ENCODE data around the gene ZNF143. TPM values are rescaled to one million over a fixed set of nuclear protein-coding genes. Genes with fewer than 3 reads are reported as not detected.

ZNF143 gene
- total and polyA plus RNA-seq, 2 of the 13 experiments (the other 11 are each of a cell fraction or from before 2014, with no cell fraction given), result 22.4 to 35.6 TPM

- TF ChIP-seq MYNN (CRISPR knock-in tag; IDR thresholded peaks at IDR 0.05; ENCODE audit: low read depth) (0 out of 2 replicates have a peak, but pooled peaks have one; percentile 55), SRY (CRISPR knock-in tag; IDR thresholded peaks at IDR 0.05) (0 out of 2 replicates have a peak, but pooled peaks have one; percentile 36), PCBP2 (optimal IDR thresholded peaks at IDR 0.05; ENCODE audit: low read depth, low read length, poor library complexity, severe bottlenecking) (no peak), ELF3 (CRISPR knock-in tag; IDR thresholded peaks at IDR 0.05) (peak; percentile 57; the same call in 1 of the 2 replicates), ZEB1 (IDR thresholded peaks at IDR 0.05; ENCODE audit: insufficient replicate concordance, low read depth) (no peak), HNRNPUL1 (IDR thresholded peaks at IDR 0.05; ENCODE audit: low read depth, low read length) (no peak), NFRKB (IDR thresholded peaks at IDR 0.05) (peak; percentile 98), POGZ (CRISPR knock-in tag; IDR thresholded peaks at IDR 0.05) (peak; percentile 80), ZBTB7A (CRISPR knock-in tag; IDR thresholded peaks at IDR 0.05) (0 out of 2 replicates have a peak, but pooled peaks have one; percentile 33), ZHX2 (IDR thresholded peaks at IDR 0.05; ENCODE audit: low read depth) (peak; percentile 90), ZHX2 (CRISPR knock-in tag; IDR thresholded peaks at IDR 0.05; ENCODE audit: borderline replicate concordance) (no peak), DZIP1 (CRISPR knock-in tag; IDR thresholded peaks at IDR 0.05) (no peak; the same call in 1 of the 2 replicates), KLF12 (CRISPR knock-in tag; IDR thresholded peaks at IDR 0.05; ENCODE audit: borderline replicate concordance) (no peak), ZBTB21 (CRISPR knock-in tag; IDR thresholded peaks at IDR 0.05) (0 out of 2 replicates have a peak, but pooled peaks have one; percentile 33)
- TF ChIP-seq, protein P1, sequence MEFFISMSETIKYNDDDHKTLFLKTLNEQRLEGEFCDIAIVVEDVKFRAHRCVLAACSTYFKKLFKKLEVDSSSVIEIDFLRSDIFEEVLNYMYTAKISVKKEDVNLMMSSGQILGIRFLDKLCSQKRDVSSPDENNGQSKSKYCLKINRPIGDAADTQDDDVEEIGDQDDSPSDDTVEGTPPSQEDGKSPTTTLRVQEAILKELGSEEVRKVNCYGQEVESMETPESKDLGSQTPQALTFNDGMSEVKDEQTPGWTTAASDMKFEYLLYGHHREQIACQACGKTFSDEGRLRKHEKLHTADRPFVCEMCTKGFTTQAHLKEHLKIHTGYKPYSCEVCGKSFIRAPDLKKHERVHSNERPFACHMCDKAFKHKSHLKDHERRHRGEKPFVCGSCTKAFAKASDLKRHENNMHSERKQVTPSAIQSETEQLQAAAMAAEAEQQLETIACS (CRISPR knock-in tag; IDR thresholded peaks at IDR 0.05), result 0 out of 2 replicates have a peak, but pooled peaks have one; percentile 6
- TF ChIP-seq, protein P2, sequence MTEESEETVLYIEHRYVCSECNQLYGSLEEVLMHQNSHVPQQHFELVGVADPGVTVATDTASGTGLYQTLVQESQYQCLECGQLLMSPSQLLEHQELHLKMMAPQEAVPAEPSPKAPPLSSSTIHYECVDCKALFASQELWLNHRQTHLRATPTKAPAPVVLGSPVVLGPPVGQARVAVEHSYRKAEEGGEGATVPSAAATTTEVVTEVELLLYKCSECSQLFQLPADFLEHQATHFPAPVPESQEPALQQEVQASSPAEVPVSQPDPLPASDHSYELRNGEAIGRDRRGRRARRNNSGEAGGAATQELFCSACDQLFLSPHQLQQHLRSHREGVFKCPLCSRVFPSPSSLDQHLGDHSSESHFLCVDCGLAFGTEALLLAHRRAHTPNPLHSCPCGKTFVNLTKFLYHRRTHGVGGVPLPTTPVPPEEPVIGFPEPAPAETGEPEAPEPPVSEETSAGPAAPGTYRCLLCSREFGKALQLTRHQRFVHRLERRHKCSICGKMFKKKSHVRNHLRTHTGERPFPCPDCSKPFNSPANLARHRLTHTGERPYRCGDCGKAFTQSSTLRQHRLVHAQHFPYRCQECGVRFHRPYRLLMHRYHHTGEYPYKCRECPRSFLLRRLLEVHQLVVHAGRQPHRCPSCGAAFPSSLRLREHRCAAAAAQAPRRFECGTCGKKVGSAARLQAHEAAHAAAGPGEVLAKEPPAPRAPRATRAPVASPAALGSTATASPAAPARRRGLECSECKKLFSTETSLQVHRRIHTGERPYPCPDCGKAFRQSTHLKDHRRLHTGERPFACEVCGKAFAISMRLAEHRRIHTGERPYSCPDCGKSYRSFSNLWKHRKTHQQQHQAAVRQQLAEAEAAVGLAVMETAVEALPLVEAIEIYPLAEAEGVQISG (CRISPR knock-in tag; IDR thresholded peaks at IDR 0.05), result peak; percentile 53; the same call in 1 of the 2 replicates
These were observed at the start of gene ZNF143 (continued) for GRCh38 chr11:9460322-9461062.
